Measurements from ENCODE around the gene BAX. TPM values are rescaled to one million over a fixed set of nuclear protein-coding genes. Genes with fewer than 3 reads are reported as not detected.

The BAX gene
- total and polyA plus RNA-seq, 2 of the 4 experiments (the other 2 are of a cell fraction), result 23.3 to 169 TPM

GRCh38 chr19:48959341-48960239 lies 4.9 kb downstream of the BAX start:
- BruUV-seq (replicated peaks), result no TSS peak
- H3K56ac ChIP-seq (ENCODE audit: extremely low read depth, insufficient read depth, low read length), result no peak overlapping the region
- no peak overlapping the region for H2AK5ac ChIP-seq (ENCODE audit: low read depth, low read length)
- H3K4ac ChIP-seq (ENCODE audit: low read depth, low read length), result no peak overlapping the region
- peaks cover 17% of the 10 kb centered on the region for H3K36me3 ChIP-seq (ENCODE audit: control insufficient read depth, insufficient read depth, low read length)
- H2BK20ac ChIP-seq (ENCODE audit: low read depth, low read length), result no peak overlapping the region
- POLR2A ChIA-PET (ENCODE audit: unreplicated experiment), result no interaction called here
- H2BK15ac ChIP-seq (ENCODE audit: low read depth, low read length), result no peak overlapping the region
- no peak overlapping the region for H2AK9ac ChIP-seq (replicated peaks; ENCODE audit: low read depth, low read length, poor library complexity)
- intact Hi-C loops (cut with micrococcal nuclease), result loop anchor here (10.0 kb wide), 1 partner anchor 315 kb away; the partner anchor contains the start of gene CA11
- peaks cover 18% of the 10 kb centered on the region for H3K9me1 ChIP-seq (ENCODE audit: insufficient read depth, low read length)
- H3K27me3 ChIP-seq (ENCODE audit: control insufficient read depth, insufficient read depth, low read length), result no peaks in the 10 kb centered on the region
- H4K91ac ChIP-seq (ENCODE audit: insufficient read depth, low read depth, low read length), result no peak overlapping the region
- DNase-seq (no peak), ATAC-seq (ENCODE audit: low read depth) (no peak)
- no peak overlapping the region for H3K18ac ChIP-seq (ENCODE audit: low read depth, low read length)
- peaks cover 19 to 76% of the 10 kb centered on the region in 2 experiments for H3K79me1 ChIP-seq (ENCODE audit: low read depth in 1 of 2, low read length in 2 of 2)
- peaks cover 27% of the 10 kb centered on the region for H3K4me1 ChIP-seq (ENCODE audit: control insufficient read depth, insufficient read depth, low read length)
- no peak overlapping the region for H4K5ac ChIP-seq (ENCODE audit: low read depth, low read length)
- no peak overlapping the region for H2BK120ac ChIP-seq (ENCODE audit: low read depth, low read length)
- CTCF ChIA-PET, result no interaction called here
- WGBS, 2 experiments (ENCODE audit: extremely low coverage in 2 of 2, insufficient read length in 1 of 2), result 100% methylated on average over 2 of the region's 16 CpGs; no CpG with 5 or more reads in 1 of the 2 experiments
- TF ChIP-seq NFE2L2 (IDR thresholded peaks at IDR 0.05; ENCODE audit: low read depth, low read length) (no peak), RCOR1 (IDR thresholded peaks at IDR 0.05; ENCODE audit: insufficient replicate concordance, low read length) (no peak), FOS (IDR thresholded peaks at IDR 0.05; ENCODE audit: low read depth, low read length) (no peak), ELK1 (IDR thresholded peaks at IDR 0.05; ENCODE audit: borderline replicate concordance, low read depth, low read length) (no peak), CEBPB (IDR thresholded peaks at IDR 0.05; ENCODE audit: low read depth, low read length) (no peak), POLR2A (IDR thresholded peaks at IDR 0.05; ENCODE audit: low read depth, low read length) (no peak), RAD21 (IDR thresholded peaks at IDR 0.05; ENCODE audit: low read length) (no peak), SMC3 (IDR thresholded peaks at IDR 0.05; ENCODE audit: low read depth, low read length) (no peak), MXI1 (IDR thresholded peaks at IDR 0.05; ENCODE audit: borderline replicate concordance, low read depth, low read length) (no peak), RFX5 (IDR thresholded peaks at IDR 0.05; ENCODE audit: low read depth, low read length) (no peak), MAFK (IDR thresholded peaks at IDR 0.05; ENCODE audit: low read depth, low read length) (no peak), CHD1 (IDR thresholded peaks at IDR 0.05; ENCODE audit: low read depth, low read length) (no peak), CTCF (conservative IDR thresholded peaks at IDR 0.05; ENCODE audit: low read depth, low read length) (no peak)
- in situ Hi-C loops (cut with MboI; ENCODE audit: low sequenced_read_pairs), result loop anchor here (5.0 to 10.0 kb wide), 2 partner anchors 67 to 315 kb away; partner anchors contain the start of gene CA11
- H3K23ac ChIP-seq (ENCODE audit: low read depth, low read length), result no peak overlapping the region
- no peak overlapping the region for H3K4me2 ChIP-seq (ENCODE audit: low read depth, low read length)
- H3K14ac ChIP-seq (replicated peaks; ENCODE audit: low read depth, low read length), result no peak overlapping the region
- dilution Hi-C loops (cut with HindIII; ENCODE audit: low sequenced_read_pairs, unreplicated experiment), result no loop called here
- no peak overlapping the region for H3K27ac ChIP-seq (ENCODE audit: insufficient read depth, low read length)
- no peak overlapping the region for H2BK5ac ChIP-seq (ENCODE audit: low read depth, low read length, poor library complexity, severe bottlenecking)
- no peaks in the 10 kb centered on the region for H3K9me3 ChIP-seq (ENCODE audit: control insufficient read depth, insufficient read depth, low read length)
- H2AFZ ChIP-seq (replicated peaks; ENCODE audit: low read length, poor library complexity), result no peak overlapping the region
- H3K9ac ChIP-seq (ENCODE audit: low read depth, low read length), result no peak overlapping the region
- 0 out of 2 replicates have a peak, but pooled peaks cover 2% of the 10 kb centered on the region for H4K20me1 ChIP-seq (ENCODE audit: insufficient read depth, low read length)
- H4K8ac ChIP-seq (ENCODE audit: low read depth in 2 of 2, low read length in 2 of 2), result no peak overlapping the region
- H3K4me3 ChIP-seq (ENCODE audit: insufficient read depth, low read depth, low read length), result no peak overlapping the region

All from IMR-90 (cell line).